ENCODE results near the gene FUT3.

DNA sequence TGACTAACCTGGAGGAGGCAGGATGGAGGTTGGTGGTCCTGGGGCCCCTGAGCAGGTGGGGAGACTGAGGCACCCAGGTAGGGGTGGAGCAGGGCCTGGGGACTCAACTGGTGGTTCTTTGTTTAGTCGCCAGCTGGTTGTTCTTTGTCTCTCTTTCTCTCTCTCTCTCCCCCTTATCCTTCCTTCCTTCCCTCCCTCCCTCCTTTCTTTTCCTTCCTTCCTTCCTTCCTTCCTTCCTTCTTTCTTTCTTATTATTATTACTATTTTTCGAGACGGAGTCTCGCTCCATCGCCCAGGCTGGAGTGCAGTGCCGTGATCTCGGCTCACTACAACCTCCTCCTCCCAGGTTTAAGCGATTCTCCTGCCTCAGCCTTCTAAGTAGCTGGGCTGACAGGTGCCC is 53.0 kb downstream of the FUT3 start:
- TF ChIP-seq, protein P1, sequence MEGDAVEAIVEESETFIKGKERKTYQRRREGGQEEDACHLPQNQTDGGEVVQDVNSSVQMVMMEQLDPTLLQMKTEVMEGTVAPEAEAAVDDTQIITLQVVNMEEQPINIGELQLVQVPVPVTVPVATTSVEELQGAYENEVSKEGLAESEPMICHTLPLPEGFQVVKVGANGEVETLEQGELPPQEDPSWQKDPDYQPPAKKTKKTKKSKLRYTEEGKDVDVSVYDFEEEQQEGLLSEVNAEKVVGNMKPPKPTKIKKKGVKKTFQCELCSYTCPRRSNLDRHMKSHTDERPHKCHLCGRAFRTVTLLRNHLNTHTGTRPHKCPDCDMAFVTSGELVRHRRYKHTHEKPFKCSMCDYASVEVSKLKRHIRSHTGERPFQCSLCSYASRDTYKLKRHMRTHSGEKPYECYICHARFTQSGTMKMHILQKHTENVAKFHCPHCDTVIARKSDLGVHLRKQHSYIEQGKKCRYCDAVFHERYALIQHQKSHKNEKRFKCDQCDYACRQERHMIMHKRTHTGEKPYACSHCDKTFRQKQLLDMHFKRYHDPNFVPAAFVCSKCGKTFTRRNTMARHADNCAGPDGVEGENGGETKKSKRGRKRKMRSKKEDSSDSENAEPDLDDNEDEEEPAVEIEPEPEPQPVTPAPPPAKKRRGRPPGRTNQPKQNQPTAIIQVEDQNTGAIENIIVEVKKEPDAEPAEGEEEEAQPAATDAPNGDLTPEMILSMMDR (IDR thresholded peaks at IDR 0.05; ENCODE audit: poor library complexity, severe bottlenecking) = no peak
- TF ChIP-seq TAF1 (IDR thresholded peaks at IDR 0.05; ENCODE audit: low read depth) = no peak
- TF ChIP-seq, protein P2, sequence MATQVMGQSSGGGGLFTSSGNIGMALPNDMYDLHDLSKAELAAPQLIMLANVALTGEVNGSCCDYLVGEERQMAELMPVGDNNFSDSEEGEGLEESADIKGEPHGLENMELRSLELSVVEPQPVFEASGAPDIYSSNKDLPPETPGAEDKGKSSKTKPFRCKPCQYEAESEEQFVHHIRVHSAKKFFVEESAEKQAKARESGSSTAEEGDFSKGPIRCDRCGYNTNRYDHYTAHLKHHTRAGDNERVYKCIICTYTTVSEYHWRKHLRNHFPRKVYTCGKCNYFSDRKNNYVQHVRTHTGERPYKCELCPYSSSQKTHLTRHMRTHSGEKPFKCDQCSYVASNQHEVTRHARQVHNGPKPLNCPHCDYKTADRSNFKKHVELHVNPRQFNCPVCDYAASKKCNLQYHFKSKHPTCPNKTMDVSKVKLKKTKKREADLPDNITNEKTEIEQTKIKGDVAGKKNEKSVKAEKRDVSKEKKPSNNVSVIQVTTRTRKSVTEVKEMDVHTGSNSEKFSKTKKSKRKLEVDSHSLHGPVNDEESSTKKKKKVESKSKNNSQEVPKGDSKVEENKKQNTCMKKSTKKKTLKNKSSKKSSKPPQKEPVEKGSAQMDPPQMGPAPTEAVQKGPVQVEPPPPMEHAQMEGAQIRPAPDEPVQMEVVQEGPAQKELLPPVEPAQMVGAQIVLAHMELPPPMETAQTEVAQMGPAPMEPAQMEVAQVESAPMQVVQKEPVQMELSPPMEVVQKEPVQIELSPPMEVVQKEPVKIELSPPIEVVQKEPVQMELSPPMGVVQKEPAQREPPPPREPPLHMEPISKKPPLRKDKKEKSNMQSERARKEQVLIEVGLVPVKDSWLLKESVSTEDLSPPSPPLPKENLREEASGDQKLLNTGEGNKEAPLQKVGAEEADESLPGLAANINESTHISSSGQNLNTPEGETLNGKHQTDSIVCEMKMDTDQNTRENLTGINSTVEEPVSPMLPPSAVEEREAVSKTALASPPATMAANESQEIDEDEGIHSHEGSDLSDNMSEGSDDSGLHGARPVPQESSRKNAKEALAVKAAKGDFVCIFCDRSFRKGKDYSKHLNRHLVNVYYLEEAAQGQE (IDR thresholded peaks at IDR 0.05; ENCODE audit: borderline replicate concordance) = no peak
- no peak for TF ChIP-seq EP300 (conservative IDR thresholded peaks at IDR 0.05; ENCODE audit: poor library complexity, severe bottlenecking)
- TF ChIP-seq RAD21 (conservative IDR thresholded peaks at IDR 0.05) = no peak

All from neural cell (in vitro differentiated cells).